GM21526 (cell line): ENCODE measurements around the gene SOCS3.
"Not testable (repeated sequence)": the region's sequence is repeated elsewhere in the genome, so short reads cannot be mapped to it uniquely, and the experiment has no call there.

Source experiments
- ATAC-seq: cut with Tn5 transposase; IDR thresholded peaks from one replicate; pipeline ENCODE4 v1.9.1; 2021; ENCODE audit warnings: moderate library complexity; ENCODE audit not compliant: unreplicated experiment, low FRiP score

The SOCS3 gene

GRCh38 chr17:78314683-78315354 lies 45.1 kb downstream of the SOCS3 start:
- ATAC-seq = no peak

- no peak for ATAC-seq
Observed at GRCh38 chr17:78313735-78314648, 45.9 kb downstream of the SOCS3 start.

GRCh38 chr17:78309659-78310255 lies 50.1 kb downstream of the SOCS3 start:
- ATAC-seq = not testable (repeated sequence)

- no peak for ATAC-seq
Observed at GRCh38 chr17:78307887-78308638, 51.8 kb downstream of the SOCS3 start.

GRCh38 chr17:78306913-78307312 lies 53.0 kb downstream of the SOCS3 start:
- no peak for ATAC-seq
